Mammary epithelial cell (primary cell): ENCODE results near the gene DMXL2.

Source experiments
- EZH2 ChIP-seq: IDR thresholded peaks from 2 replicates; pipeline ENCODE4 v1.6.1; 2012; ENCODE audit warnings: low read length, inconsistent platforms, borderline replicate concordance
- TF ChIP-seq, protein P1 (sequence below), 2 donors: IDR thresholded peaks in 1 of 2; conservative IDR thresholded peaks in 1 of 2; 2 replicates each; pipeline ENCODE4 v1.5.1; 2011 to 2012; ENCODE audit warnings: inconsistent platforms in 2 of 2, low read length in 2 of 2, mild to moderate bottlenecking in 2 of 2, control low read depth in 1 of 2, low read depth in 1 of 2; ENCODE audit not compliant: insufficient read depth in 1 of 2; ENCODE audit errors: extremely low read depth in 1 of 2

DNA sequence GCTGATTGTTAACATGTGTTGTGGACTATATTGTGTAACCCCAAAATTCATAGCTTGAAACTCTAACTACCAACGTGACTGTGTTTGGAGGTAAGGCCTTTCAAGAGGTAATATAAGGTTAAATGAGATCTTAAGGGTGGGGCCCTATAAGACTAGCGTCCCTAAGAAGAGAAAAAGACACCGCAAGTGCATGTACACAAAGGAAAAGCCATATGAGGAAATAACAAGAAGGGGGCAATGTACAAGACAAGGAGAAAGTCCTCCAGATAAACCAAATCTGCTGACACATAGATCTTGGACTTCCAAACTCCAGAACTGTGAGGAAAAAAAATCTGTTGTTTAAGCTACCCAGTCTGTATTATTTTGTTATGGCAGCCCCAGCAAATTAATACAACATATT is 8.6 kb downstream of the DMXL2 start:
- TF ChIP-seq, protein P1, sequence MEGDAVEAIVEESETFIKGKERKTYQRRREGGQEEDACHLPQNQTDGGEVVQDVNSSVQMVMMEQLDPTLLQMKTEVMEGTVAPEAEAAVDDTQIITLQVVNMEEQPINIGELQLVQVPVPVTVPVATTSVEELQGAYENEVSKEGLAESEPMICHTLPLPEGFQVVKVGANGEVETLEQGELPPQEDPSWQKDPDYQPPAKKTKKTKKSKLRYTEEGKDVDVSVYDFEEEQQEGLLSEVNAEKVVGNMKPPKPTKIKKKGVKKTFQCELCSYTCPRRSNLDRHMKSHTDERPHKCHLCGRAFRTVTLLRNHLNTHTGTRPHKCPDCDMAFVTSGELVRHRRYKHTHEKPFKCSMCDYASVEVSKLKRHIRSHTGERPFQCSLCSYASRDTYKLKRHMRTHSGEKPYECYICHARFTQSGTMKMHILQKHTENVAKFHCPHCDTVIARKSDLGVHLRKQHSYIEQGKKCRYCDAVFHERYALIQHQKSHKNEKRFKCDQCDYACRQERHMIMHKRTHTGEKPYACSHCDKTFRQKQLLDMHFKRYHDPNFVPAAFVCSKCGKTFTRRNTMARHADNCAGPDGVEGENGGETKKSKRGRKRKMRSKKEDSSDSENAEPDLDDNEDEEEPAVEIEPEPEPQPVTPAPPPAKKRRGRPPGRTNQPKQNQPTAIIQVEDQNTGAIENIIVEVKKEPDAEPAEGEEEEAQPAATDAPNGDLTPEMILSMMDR (conservative IDR thresholded peaks at IDR 0.05 in 1 of 2, IDR thresholded peaks at IDR 0.05 in 1 of 2; ENCODE audit: extremely low read depth in 1 of 2, insufficient read depth in 1 of 2, low read depth in 1 of 2, low read length in 2 of 2), result no peak
- TF ChIP-seq EZH2, result no peak
